Right lobe of liver (tissue), 6 donors: ENCODE measurements around the gene SPATS2. TPM values are rescaled to one million over a fixed set of nuclear protein-coding genes. Genes with fewer than 3 reads are reported as not detected.

Experiments used
- ATAC-seq, 4 donors: fragments of 200-7000 bp; cut with Tn5 transposase; one replicate each; pipeline ENCODE4 v1.9.1; 2020; ENCODE audit warnings: mild to moderate bottlenecking in 4 of 4, moderate library complexity in 4 of 4
- DNase-seq, 3 donors: peaks; one replicate each; pipeline ENCODE4 v3.0.0-alpha.2; 2020
- H3K27ac ChIP-seq, 3 donors: fragments of 200-600 bp; one replicate each; pipeline ENCODE4 v1.8.0; 2022
- H3K27me3 ChIP-seq, 2 donors: fragments of 200-600 bp; one replicate each; pipeline ENCODE4 v1.8.0; 2022
- H3K36me3 ChIP-seq, 4 donors: fragments of 200-600 bp; sonication (generic) in 1 of 4; one replicate each; pipeline versions ENCODE4 v1.5.1 to v1.8.0; 2017 to 2022; ENCODE audit warnings: control low read depth in 1 of 4
- H3K4me1 ChIP-seq, 4 donors: fragments of 200-600 bp; sonication (generic) in 1 of 4; one replicate each; pipeline versions ENCODE4 v1.5.1 to v1.8.0; 2017 to 2022; ENCODE audit warnings: control low read depth in 1 of 4
- H3K4me3 ChIP-seq, 3 donors: fragments of 200-600 bp; one replicate each; pipeline ENCODE4 v1.8.0; 2022
- H3K9me3 ChIP-seq, 4 donors: fragments of 200-600 bp; sonication (generic) in 1 of 4; one replicate each; pipeline versions ENCODE4 v1.5.1 to v1.8.0; 2017 to 2022; ENCODE audit warnings: control low read depth in 1 of 4
- CTCF ChIP-seq, 4 donors: fragments of 200-600 bp in 3 of 4; fragments of 450-650 bp in 1 of 4; IDR thresholded peaks; one replicate each; pipeline versions ENCODE4 v1.5.1 to v1.8.0; 2016 to 2022; ENCODE audit warnings: antibody characterized with exemption in 4 of 4, mild to moderate bottlenecking in 2 of 4
- POLR2A ChIP-seq: fragments of 450-650 bp; IDR thresholded peaks from one replicate; pipeline ENCODE4 v1.6.1; 2017; ENCODE audit warnings: antibody characterized with exemption, mild to moderate bottlenecking
- WGBS: methylation state at CpG from one replicate; pipeline ENCODE4 v1.1.6; 2018; ENCODE audit warnings: low coverage, low lambda C conversion rate; ENCODE audit not compliant: insufficient coverage; ENCODE audit errors: missing lambda C conversion rate; 5-methylcytosine and 5-hydroxymethylcytosine counted together
- intact Hi-C, 2 donors: fragments of 100-400 bp; cut with DNase I; formaldehyde crosslinking; loops; one replicate each; pipeline versions ENCODE4 v1.11.2 to v1.14.1; 2022
- total RNA-seq, 6 experiments: library from RNA; depleted of rRNA in 2 of 6; stranded (reverse); fragments of >200 nt in 2 of 6; fragmentation: NEBNext Ultra II Directional in 3 of 6; extraction: Animal tissue kit (Norgen Biotek cat#: 25700) in 3 of 6; gene quantifications; one replicate each; pipeline versions ENCODE4 v1.1.0 to v1.2.4, GENCODE V29; 2016 to 2023
- donor health status: DM: no; HTN: yes; CAD: no.
- donor health status: DM: no; HTN: no; CAD: no.
- donor health status: DM: no; HTN: no; CAD: no.
- donor health status: DM: no; HTN: yes; CAD: no.
- donor health status: DM: no; HTN: yes; CAD: no.

SPATS2 gene
- total RNA-seq, 6 experiments from 2014 or later: 3.2 to 6.1 (median 4.4) TPM

- Histone ChIP-seq H3K36me3 (no peaks in the 10 kb centered on the region), H3K9me3 (no peaks in the 10 kb centered on the region), H3K27ac (no peak overlapping the region), H3K27me3 (no peaks in the 10 kb centered on the region), H3K4me1 (no peaks in the 10 kb centered on the region), H3K4me3 (no peak overlapping the region)
- ATAC-seq (no peak), DNase-seq (no peak)
- TF ChIP-seq POLR2A (no peak), CTCF (IDR thresholded peaks at IDR 0.05) (no peak)
- 88% methylated on average over 4 of the region's 4 CpGs for WGBS
- intact Hi-C loops: no loop called here
Measured at GRCh38 chr12:49446571-49446970, 79.3 kb downstream of the SPATS2 start.

GRCh38 chr12:49448858-49449257, 81.6 kb downstream of the SPATS2 start:
- TF ChIP-seq POLR2A: no peak
- no peak for TF ChIP-seq CTCF (IDR thresholded peaks at IDR 0.05)
- Histone ChIP-seq H3K27me3 (no peaks in the 10 kb centered on the region), H3K9me3 (no peaks in the 10 kb centered on the region), H3K4me3 (no peak overlapping the region), H3K4me1 (no peaks in the 10 kb centered on the region), H3K27ac (no peak overlapping the region), H3K36me3 (no peaks in the 10 kb centered on the region)
- intact Hi-C loops: no loop called here
- 100% methylated on average over 3 of the region's 3 CpGs for WGBS
- no peak for DNase-seq
- no peak for ATAC-seq

GRCh38 chr12:49451468-49452259, 84.4 kb downstream of the SPATS2 start:
- no peaks in the 10 kb centered on the region for H3K4me1 ChIP-seq
- 93% methylated on average over 3 of the region's 3 CpGs for WGBS
- no peak for TF ChIP-seq POLR2A
- ATAC-seq (no peak), DNase-seq (no peak)
- H3K27me3 ChIP-seq: no peaks in the 10 kb centered on the region
- H3K36me3 ChIP-seq: no peaks in the 10 kb centered on the region
- H3K9me3 ChIP-seq: no peaks in the 10 kb centered on the region
- H3K27ac ChIP-seq: no peak overlapping the region
- H3K4me3 ChIP-seq: no peak overlapping the region
- intact Hi-C loops: no loop called here

- H3K4me3 ChIP-seq: no peak overlapping the region
- intact Hi-C loops: no loop called here
- no peaks in the 10 kb centered on the region for H3K36me3 ChIP-seq
- ATAC-seq (no peak), DNase-seq (no peak)
- no peaks in the 10 kb centered on the region for H3K27me3 ChIP-seq
- no peak overlapping the region for H3K27ac ChIP-seq
- TF ChIP-seq CTCF (IDR thresholded peaks at IDR 0.05) (no peak), POLR2A (no peak)
- no peaks in the 10 kb centered on the region for H3K9me3 ChIP-seq
- 98% methylated on average over 6 of the region's 6 CpGs for WGBS
- no peaks in the 10 kb centered on the region for H3K4me1 ChIP-seq
Measured at GRCh38 chr12:49455501-49455900, 88.2 kb downstream of the SPATS2 start.

- Histone ChIP-seq H3K27me3 (no peaks in the 10 kb centered on the region), H3K36me3 (no peaks in the 10 kb centered on the region), H3K4me3 (no peak overlapping the region), H3K27ac (no peak overlapping the region), H3K4me1 (no peaks in the 10 kb centered on the region), H3K9me3 (no peaks in the 10 kb centered on the region)
- intact Hi-C loops: no loop called here
- WGBS: no CpG with 5 or more reads among the region's 2 CpGs
- TF ChIP-seq CTCF (IDR thresholded peaks at IDR 0.05): no peak
- no peak for TF ChIP-seq POLR2A
- ATAC-seq: no peak
- no peak for DNase-seq
Measured at GRCh38 chr12:49456131-49456679, 88.9 kb downstream of the SPATS2 start.
